ENCODE data around the gene MEIKIN. TPM values are rescaled to one million over a fixed set of nuclear protein-coding genes. Genes with fewer than 3 reads are reported as not detected.

The MEIKIN gene, protein sequence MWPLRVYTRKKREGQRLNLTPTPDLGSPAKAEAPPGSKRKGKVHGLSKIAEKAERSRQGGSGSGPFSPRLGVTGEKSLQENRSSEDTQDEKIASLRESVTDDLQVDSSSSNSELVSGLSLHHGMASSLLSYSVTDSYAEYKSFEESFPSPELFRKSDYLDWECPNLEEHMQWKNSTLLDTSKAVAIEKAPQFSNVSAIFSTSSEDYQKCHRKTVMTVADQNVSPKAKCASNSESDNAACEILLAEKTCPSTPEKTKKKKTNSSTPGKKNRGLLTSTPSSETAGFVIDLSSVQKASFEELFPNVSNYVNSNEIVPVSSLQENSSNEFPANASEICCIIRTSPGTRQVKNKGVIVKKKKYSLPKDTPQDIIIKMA
- not detected in 2 replicates for total RNA-seq
- long read RNA-seq: 0 reads

DNA sequence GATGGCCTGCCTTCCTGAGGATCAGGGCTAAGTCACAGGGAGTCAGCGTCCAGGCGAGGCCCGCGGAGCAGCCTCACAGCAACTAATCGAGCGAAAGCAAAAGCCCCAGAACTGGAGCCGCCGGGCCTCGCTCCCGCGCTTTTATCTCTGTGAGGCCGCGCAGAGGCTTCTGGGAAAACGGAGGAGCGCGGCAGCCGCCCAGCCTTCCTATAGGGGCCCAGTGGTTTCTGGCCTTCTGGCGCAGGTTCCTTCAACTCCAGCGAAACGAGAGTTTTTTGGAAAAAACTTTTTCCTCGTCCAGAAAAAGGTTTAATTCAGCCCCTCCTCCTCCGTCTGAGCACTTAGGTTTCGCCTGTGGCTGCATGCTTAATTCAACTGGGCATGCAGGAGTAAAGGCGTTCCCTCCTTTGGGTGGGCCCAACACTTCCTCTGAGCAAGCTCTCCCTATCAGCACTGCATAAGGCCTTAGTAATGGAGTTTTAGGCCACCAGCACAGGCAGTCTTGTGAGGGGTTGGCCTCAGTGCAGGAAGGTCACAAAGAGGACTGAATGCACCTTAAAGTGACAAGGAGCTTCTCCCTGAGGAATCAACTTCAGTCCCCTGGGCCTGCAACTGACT is at the start of gene MEIKIN:
Gene MEIKIN (minus strand): TSS at position 113 of the 618 bp plus-strand sequence. CDS start 158 bp downstream, outside the sequence.
- Mint-ChIP-seq H3K4me1 (ENCODE audit: unreplicated experiment) (no peaks in the 10 kb centered on the region), H3K27me3 (ENCODE audit: unreplicated experiment) (peaks cover 34% of the 10 kb centered on the region), H3K27ac (ENCODE audit: unreplicated experiment) (no peak within 1 kb of the TSS), H3K4me3 (ENCODE audit: unreplicated experiment) (no peak within 1 kb of the TSS), H3K9me3 (ENCODE audit: unreplicated experiment) (no peaks in the 10 kb centered on the region), H3K36me3 (ENCODE audit: unreplicated experiment) (no peaks in the 10 kb centered on the region)
- no peak for DNase-seq (ENCODE audit: extremely low spot score, unreplicated experiment)
- TF ChIP-seq, protein P1, sequence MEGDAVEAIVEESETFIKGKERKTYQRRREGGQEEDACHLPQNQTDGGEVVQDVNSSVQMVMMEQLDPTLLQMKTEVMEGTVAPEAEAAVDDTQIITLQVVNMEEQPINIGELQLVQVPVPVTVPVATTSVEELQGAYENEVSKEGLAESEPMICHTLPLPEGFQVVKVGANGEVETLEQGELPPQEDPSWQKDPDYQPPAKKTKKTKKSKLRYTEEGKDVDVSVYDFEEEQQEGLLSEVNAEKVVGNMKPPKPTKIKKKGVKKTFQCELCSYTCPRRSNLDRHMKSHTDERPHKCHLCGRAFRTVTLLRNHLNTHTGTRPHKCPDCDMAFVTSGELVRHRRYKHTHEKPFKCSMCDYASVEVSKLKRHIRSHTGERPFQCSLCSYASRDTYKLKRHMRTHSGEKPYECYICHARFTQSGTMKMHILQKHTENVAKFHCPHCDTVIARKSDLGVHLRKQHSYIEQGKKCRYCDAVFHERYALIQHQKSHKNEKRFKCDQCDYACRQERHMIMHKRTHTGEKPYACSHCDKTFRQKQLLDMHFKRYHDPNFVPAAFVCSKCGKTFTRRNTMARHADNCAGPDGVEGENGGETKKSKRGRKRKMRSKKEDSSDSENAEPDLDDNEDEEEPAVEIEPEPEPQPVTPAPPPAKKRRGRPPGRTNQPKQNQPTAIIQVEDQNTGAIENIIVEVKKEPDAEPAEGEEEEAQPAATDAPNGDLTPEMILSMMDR (IDR thresholded peaks at IDR 0.05): no peak

DNA sequence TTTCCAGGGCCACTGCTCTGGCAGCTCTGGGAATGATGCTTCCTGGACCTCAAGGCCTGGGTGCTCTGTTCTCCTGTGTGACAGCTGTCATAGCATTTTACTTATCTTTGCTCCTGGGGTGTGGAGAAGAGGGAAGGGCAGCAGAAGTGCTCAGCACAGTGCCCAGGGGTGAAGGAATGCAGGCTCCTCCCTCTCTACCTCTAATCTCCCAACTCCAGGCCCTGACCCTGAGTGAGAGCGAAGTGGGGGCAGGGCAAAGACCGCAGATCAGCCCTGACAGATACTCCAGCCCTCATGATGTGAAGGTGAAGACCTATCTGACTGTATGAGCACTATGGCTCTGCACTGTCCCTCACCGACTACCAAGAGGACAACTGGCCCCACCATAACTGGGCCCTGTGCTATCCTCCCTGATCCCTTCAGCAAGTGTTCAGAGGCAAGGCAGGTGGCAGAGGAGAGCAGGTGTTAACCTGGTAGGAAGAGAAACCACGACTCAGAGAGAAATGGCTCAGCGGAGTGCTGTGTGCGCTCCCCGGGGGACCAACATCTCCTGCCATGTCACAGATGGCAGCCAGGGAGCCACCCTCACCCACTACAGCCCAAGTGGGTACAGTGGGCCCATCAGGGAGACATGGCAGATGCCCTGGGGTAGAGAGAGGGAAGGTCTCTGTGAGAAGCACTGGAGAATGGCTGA is 49.2 kb upstream of the MEIKIN start:
- TF ChIP-seq, protein P1 (IDR thresholded peaks at IDR 0.05): no peak
- no peaks in the 10 kb centered on the region for H3K36me3 Mint-ChIP-seq (ENCODE audit: unreplicated experiment)
- H3K27ac Mint-ChIP-seq (ENCODE audit: unreplicated experiment): no peak overlapping the region
- no peak for DNase-seq (ENCODE audit: extremely low spot score, unreplicated experiment)
- peaks cover 10% of the 10 kb centered on the region for H3K27me3 Mint-ChIP-seq (ENCODE audit: unreplicated experiment)
- H3K4me1 Mint-ChIP-seq (ENCODE audit: unreplicated experiment): no peaks in the 10 kb centered on the region
- H3K9me3 Mint-ChIP-seq (ENCODE audit: unreplicated experiment): no peaks in the 10 kb centered on the region
- no peak overlapping the region for H3K4me3 Mint-ChIP-seq (ENCODE audit: unreplicated experiment)

DNA sequence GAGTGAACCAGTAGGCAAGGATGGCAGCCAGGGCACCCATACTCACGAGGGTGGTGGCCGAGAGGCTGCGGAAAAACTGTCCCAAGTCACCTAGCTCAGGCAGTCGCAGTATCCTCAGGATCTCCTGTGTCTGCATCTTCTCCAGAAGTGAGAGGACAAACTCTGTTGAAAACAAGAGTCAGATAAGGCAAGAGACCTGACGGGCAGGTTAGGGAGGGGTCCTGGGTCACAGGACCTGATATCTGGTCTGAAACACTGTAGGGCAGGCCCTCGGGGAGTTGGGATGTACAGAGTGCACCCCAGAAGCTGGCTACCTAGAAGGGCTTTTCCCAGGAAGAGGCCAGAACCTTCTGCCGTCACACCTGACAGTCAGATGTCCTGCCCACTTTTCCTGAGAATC is 48.6 kb upstream of the MEIKIN start:
- Mint-ChIP-seq H3K36me3 (ENCODE audit: unreplicated experiment) (no peaks in the 10 kb centered on the region), H3K9me3 (ENCODE audit: unreplicated experiment) (no peaks in the 10 kb centered on the region), H3K4me1 (ENCODE audit: unreplicated experiment) (no peaks in the 10 kb centered on the region), H3K4me3 (ENCODE audit: unreplicated experiment) (no peak overlapping the region), H3K27me3 (ENCODE audit: unreplicated experiment) (peaks cover 10% of the 10 kb centered on the region), H3K27ac (ENCODE audit: unreplicated experiment) (no peak overlapping the region)
- TF ChIP-seq, protein P1 (IDR thresholded peaks at IDR 0.05): no peak
- no peak for DNase-seq (ENCODE audit: extremely low spot score, unreplicated experiment)

DNA sequence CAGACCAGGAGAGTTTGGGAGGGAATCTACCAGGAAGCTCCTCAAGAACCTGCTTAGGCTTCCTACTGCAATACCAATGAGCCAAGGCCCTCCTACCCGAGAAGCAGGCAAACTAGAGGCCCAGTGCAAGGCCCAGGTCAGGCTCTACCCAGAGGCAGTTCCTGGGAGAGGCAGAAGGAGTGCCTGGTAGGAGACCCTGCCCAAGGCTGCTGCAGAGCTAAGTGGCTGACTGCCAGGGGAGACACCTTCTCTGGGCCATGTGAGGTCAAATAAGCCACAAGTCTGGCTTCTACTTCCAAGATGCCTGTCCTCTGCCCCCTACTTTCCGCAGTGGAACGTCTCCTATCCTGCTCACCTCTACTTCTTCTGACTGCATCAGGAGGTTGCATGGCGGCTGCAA is 48.2 kb upstream of the MEIKIN start:
- DNase-seq (ENCODE audit: extremely low spot score, unreplicated experiment): no peak

More for the DNA sequence above, 48.2 kb upstream of the MEIKIN start:
- TF ChIP-seq, protein P1 (IDR thresholded peaks at IDR 0.05): no peak
- no peaks in the 10 kb centered on the region for H3K36me3 Mint-ChIP-seq (ENCODE audit: unreplicated experiment)
- H3K4me3 Mint-ChIP-seq (ENCODE audit: unreplicated experiment): no peak overlapping the region
- no peaks in the 10 kb centered on the region for H3K4me1 Mint-ChIP-seq (ENCODE audit: unreplicated experiment)
- peaks cover 10% of the 10 kb centered on the region for H3K27me3 Mint-ChIP-seq (ENCODE audit: unreplicated experiment)
- H3K9me3 Mint-ChIP-seq (ENCODE audit: unreplicated experiment): no peaks in the 10 kb centered on the region
- H3K27ac Mint-ChIP-seq (ENCODE audit: unreplicated experiment): no peak overlapping the region

Measured in osteocyte (in vitro differentiated cells).